PC-9 (cell line): Measurements from ENCODE around the gene NXN.

ENCODE experiments used
- CTCF ChIP-seq: fragments of 200-600 bp; sonication (generic); conservative IDR thresholded peaks from 2 replicates; pipeline ENCODE4 v1.6.1; 2017; ENCODE audit warnings: mixed run types, antibody characterized with exemption, mild to moderate bottlenecking, moderate library complexity
- EZH2 ChIP-seq: fragments of 200-600 bp; sonication (generic); IDR thresholded peaks from 2 replicates; pipeline ENCODE4 v1.8.0; 2017; ENCODE audit warnings: antibody characterized with exemption, low read depth

DNA sequence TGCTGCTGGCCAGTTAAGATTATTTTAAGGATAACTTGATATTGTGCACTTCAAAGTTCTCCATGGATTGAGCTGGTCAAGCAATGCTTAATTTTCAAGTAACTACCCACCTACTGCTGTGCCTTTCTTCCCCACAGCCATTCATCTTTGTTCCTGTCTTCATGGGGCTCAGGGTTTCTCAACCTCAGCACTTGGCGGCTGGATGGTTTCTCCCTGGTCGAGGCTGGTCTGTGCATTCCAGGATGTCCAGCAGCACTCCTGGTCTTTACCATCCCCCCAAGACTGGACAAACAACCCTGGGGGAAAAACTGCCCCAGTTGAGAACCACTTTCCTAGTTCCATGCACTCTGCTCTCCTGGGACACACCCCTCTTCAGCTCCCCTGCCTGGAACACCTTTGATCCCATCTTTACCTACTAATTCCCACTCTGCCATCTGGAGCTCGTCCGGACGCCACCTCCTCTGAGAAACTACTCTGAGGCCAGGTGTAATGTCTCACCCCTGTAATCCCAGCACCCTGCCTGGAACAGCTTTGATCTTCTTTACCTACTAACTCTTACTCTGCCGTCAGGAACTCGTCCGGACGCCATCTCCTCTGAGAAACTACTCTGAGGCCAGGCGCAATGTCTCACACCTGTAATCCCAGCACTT is 81.5 kb downstream of the NXN start:
- TF ChIP-seq CTCF: no peak
- TF ChIP-seq EZH2: no peak
